Stimulated activated naive CD8-positive, alpha-beta T cell treated with anti-CD3 and anti-CD28 coated beads, Interleukin-15, amount 100 ng/mL, for 72 hours (primary cell): ENCODE measurements around the gene MBL2.

Experiments
- ATAC-seq: fragments of 150-1000 bp; cut with Tn5 transposase; 2 replicates; pipeline ENCODE4 v1.10.0; 2021; ENCODE audit warnings: mild to moderate bottlenecking, moderate library complexity
- DNase-seq, 2 donors: peaks; one replicate each; pipeline ENCODE4 v3.0.0; 2021 to 2022
- H3K27ac Mint-ChIP-seq, 2 donors: one replicate each; pipeline ENCODE4 v1.8.0; 2022; ENCODE audit warnings: mild to moderate bottlenecking in 2 of 2, mixed read lengths in 2 of 2, moderate library complexity in 2 of 2
- H3K27me3 Mint-ChIP-seq: one replicate; pipeline ENCODE4 v1.8.0; 2022; ENCODE audit warnings: mixed read lengths
- H3K4me1 Mint-ChIP-seq: one replicate; pipeline ENCODE4 v1.8.0; 2022; ENCODE audit warnings: mild to moderate bottlenecking, mixed read lengths
- H3K4me3 Mint-ChIP-seq, 2 donors: one replicate each; pipeline ENCODE4 v1.8.0; 2022; ENCODE audit warnings: mild to moderate bottlenecking in 2 of 2, mixed read lengths in 2 of 2, moderate library complexity in 1 of 2
- H3K9me3 Mint-ChIP-seq, 2 donors: one replicate each; pipeline ENCODE4 v1.8.0; 2022; ENCODE audit warnings: mixed read lengths in 2 of 2

Gene MBL2

DNA sequence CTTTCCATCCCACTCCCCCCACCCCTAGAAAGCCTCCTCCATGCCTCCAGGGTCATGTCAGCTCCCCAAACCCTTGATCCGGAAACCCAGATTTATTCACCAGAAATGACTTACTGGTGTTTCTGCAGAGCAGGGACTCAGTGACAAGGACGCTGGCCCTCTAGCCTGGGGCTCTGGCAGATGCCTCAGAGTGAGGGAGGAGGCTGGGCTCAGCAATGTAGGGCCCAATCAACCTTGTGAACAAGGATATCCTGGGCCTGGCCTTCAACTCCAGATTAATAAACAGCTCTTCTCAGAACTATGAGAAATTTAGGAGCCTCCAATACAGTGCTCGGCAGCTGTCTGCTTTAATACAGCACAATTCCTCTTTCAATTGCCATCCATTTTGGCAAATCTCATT is at the start of gene MBL2:
MBL2 (minus strand) TSS at position 162 of the 400 bp plus-strand sequence. CDS start 1,149 bp downstream, outside the sequence.
- no peak within 1 kb of the TSS for H3K27ac Mint-ChIP-seq
- ATAC-seq: no peak
- no peak within 1 kb of the TSS for H3K4me3 Mint-ChIP-seq
- H3K9me3 Mint-ChIP-seq: no peaks in the 10 kb centered on the region
- no peaks in the 10 kb centered on the region for H3K4me1 Mint-ChIP-seq
- DNase-seq: no peak
- no peaks in the 10 kb centered on the region for H3K27me3 Mint-ChIP-seq

DNA sequence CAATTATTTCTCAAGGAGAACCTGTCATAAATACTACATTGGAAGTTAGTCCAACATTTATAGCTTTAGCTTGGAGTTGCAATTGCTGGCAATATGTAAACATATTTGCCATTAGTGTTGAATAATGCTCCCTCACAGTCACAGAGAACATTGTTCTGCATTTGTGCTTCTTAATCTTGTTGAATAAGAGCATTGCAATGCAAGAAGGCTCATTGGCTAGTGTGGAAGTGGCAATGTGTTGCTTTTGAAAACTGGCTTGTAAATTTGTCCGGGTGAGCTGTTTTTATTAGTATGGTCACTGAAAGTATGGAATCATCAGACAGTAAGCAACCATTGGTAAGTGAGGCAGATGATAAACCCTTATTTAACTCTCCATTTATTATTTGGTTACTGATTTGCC is 47.7 kb upstream of the MBL2 start:
- no peaks in the 10 kb centered on the region for H3K27me3 Mint-ChIP-seq
- no peak for ATAC-seq
- H3K4me1 Mint-ChIP-seq: no peaks in the 10 kb centered on the region
- H3K27ac Mint-ChIP-seq: no peak overlapping the region
- no peak for DNase-seq
- no peak overlapping the region for H3K4me3 Mint-ChIP-seq
- H3K9me3 Mint-ChIP-seq: no peaks in the 10 kb centered on the region

DNA sequence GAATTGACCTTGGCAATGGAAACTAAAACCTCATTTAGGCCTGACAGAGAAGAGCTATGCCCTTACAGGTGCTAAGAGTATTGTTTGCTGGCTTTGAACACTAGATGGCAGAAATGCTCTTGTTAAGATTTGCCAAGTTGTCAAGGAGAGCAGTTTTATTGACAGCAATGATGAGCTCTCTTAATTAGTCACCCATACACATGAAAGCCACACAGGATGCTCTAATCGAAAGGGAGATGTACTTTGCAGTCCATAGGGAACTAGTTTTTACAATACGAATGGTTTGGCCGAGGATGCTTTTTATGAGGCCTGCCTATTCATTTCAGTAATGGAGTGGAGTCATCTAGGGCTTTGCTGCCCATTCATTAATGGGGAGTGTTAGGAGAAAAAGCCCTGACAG is 45.4 kb upstream of the MBL2 start:
- no peaks in the 10 kb centered on the region for H3K9me3 Mint-ChIP-seq
- no peaks in the 10 kb centered on the region for H3K27me3 Mint-ChIP-seq
- no peak overlapping the region for H3K27ac Mint-ChIP-seq
- H3K4me3 Mint-ChIP-seq: no peak overlapping the region
- peaks cover 9% of the 10 kb centered on the region for H3K4me1 Mint-ChIP-seq
- ATAC-seq (peak; percentile 76), DNase-seq (peak in 1 of 2 donors; percentile 6)

DNA sequence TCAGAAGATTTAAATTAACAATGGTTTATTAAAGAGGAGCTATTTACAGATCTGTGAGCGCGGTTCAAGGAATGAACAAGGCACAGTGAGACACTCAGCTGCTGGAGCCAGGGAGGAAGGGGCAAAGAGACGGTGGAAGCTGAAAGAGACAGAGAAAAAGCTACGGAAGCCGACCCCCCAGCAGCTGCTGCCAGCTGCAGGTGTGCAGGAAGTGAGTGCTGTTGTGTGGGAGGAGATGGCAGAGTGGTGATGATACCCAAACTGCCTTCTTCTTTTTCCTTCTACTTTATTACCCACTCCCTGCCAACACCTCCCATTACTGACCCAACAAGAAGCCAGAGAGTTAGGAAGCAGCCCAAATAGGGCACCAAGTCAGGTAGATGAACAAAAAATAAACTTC is 41.9 kb upstream of the MBL2 start:
- peaks cover 9% of the 10 kb centered on the region for H3K4me1 Mint-ChIP-seq
- H3K4me3 Mint-ChIP-seq: no peak overlapping the region
- no peaks in the 10 kb centered on the region for H3K27me3 Mint-ChIP-seq
- ATAC-seq: no peak
- H3K9me3 Mint-ChIP-seq: no peaks in the 10 kb centered on the region
- H3K27ac Mint-ChIP-seq: no peak overlapping the region
- DNase-seq: no peak

DNA sequence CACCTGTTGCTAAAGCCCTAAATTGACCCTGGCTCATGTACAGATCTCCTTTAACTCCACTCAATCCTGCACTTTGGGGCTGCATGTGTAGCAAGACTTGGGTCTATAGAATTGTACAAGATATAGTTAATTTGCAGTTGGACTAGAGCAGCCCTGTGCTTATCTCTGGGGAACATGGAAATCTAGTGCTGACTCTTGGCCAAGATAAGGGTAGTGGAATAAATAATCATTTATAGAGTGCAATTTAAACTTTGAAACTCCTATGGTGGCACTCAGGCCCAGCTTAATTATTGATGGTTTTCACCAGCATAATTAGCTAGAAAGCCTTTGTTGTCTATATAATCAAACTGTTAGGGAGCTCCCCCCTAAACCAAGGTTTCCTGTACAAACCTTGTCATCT is 39.2 kb upstream of the MBL2 start:
- ATAC-seq (no peak), DNase-seq (no peak)
- Mint-ChIP-seq H3K4me1 (peaks cover 9% of the 10 kb centered on the region), H3K27me3 (no peaks in the 10 kb centered on the region), H3K27ac (no peak overlapping the region), H3K9me3 (no peaks in the 10 kb centered on the region), H3K4me3 (no peak overlapping the region)

DNA sequence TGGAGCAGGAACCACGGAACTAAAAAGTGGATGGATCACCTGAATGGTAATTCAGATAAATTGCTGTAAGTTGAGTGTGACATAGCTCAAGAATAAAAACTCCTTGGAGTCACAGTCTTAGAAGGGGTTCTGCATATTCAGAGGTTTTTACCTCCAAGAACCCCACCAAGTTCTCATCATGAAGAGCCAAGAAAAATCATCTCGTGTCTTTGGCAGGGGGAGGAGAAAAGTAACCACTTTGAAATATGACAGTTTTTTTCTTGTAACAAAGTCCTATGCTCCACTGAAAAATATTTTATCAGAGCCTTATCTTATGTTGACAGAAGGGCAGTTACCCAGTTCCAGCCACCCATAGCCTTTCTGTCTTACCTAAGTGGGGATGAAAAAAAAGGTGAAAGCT is 38.2 kb upstream of the MBL2 start:
- Mint-ChIP-seq H3K4me1 (peaks cover 9% of the 10 kb centered on the region), H3K27me3 (no peaks in the 10 kb centered on the region), H3K4me3 (no peak overlapping the region), H3K27ac (no peak overlapping the region), H3K9me3 (no peaks in the 10 kb centered on the region)
- ATAC-seq (no peak), DNase-seq (no peak)

DNA sequence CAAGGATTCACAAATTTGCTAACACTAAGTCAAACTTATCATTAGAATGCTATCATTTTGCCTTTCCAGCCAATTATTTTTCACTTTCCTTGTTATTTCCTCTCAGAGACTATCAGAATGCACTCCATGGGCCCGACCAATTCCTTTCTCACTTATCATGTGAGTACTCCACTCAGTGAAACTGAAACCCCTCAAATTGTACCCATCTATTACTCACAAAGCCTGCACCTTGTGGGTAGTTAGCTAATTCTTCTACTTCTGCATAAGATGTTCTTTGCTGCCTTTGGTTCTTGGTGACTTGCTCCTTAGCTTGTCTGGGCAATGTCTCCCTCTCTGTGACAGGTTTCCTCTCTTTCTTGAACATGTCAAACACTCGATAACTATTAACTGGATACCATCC is 35.2 kb upstream of the MBL2 start:
- Mint-ChIP-seq H3K4me3 (no peak overlapping the region), H3K27ac (no peak overlapping the region)
- ATAC-seq: no peak

DNA sequence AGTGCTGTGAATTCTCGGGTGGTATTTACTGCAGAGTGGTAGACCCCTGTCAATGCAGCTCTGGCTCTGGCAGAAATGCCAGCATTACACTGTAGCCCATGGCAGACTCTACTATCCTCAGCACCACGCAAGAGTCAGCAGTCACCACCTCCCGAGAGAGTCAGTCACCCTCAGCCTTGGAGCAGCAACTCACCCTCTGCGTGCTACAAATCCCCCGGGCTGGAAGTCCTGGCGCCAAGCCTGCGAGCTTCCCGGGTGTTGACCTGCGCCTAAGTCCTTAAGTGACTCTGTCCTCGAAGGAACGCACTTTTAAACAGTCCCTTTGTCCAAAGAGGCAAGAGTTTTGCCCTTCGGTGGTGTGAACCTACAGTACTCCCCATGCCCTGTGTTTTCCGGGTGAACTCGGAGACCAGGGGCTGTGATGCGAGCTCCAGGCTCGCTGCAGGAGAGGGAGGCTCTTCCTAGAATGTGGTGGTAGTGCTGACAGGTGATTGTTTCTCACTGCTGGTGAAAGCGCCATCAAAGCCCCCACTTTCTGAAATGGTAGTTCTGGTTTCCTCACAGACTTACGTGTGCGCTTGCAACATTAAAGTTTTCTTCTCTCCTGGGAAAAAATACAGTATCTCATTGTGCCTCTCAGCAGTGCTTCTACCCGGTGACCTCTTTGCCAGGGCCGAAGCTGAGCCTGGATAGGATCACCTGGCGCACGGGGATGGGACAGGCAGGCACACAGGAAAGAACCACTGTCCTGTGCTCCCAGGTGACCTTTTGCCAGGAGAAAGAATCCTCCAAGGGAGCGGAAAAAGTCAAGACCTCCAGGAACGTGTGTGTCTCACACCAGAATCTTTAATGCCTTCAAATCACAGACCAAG is 33.1 kb upstream of the MBL2 start:
- no peaks in the 10 kb centered on the region for H3K4me1 Mint-ChIP-seq
- H3K27me3 Mint-ChIP-seq: no peaks in the 10 kb centered on the region
- no peak for DNase-seq
- ATAC-seq: no peak
- H3K27ac Mint-ChIP-seq: no peak overlapping the region
- peaks cover 3 to 7% of the 10 kb centered on the region in 2 donors for H3K9me3 Mint-ChIP-seq
- H3K4me3 Mint-ChIP-seq: no peak overlapping the region

More for the DNA sequence above, 35.2 kb upstream of the MBL2 start:
- Mint-ChIP-seq H3K9me3 (no peaks in the 10 kb centered on the region), H3K4me1 (no peaks in the 10 kb centered on the region), H3K27me3 (no peaks in the 10 kb centered on the region)
- no peak for DNase-seq

DNA sequence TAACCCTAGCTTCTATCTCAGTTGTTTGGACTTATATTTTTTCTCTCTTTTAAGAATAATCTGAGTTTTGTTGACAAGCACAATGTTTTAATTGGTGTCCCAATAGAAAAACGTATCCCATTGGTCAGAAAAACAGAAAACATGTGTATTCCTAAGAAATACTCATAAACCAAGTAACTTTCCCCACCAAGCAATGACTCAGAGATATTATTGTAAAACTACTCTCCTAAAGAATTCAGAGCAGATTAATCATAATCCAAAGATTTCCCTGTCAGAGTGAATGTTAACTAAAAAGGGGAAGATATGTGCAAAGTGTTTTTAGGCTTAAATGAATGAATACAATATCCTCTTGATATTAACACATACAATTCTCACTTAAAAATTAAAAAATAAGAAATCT is 29.4 kb upstream of the MBL2 start:
- no peak for DNase-seq
- no peaks in the 10 kb centered on the region for H3K4me1 Mint-ChIP-seq
- no peak overlapping the region for H3K27ac Mint-ChIP-seq
- ATAC-seq: no peak
- no peak overlapping the region for H3K4me3 Mint-ChIP-seq
- H3K9me3 Mint-ChIP-seq: peaks cover 11 to 29% of the 10 kb centered on the region in 2 donors
- no peaks in the 10 kb centered on the region for H3K27me3 Mint-ChIP-seq

DNA sequence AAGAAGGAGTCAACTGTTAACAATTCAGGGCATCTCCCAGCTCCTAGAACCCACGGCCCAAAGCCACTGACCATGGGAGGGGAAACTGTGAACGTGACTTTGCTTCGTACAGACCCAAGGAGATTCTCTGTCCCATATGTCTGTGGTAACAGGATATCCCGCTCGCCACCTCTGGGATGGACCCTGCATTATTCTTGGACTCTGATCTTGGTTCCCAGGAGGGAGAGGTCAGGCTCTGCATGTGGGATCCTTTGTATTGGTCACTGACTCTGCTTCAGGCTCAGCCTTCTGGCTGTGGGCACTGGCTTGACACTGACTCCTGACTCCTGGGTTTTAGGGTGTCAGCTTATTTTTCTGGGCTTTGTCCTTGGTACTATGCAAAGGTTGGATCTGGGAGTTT is 13.5 kb upstream of the MBL2 start:
- no peak for ATAC-seq
- H3K9me3 Mint-ChIP-seq: no peaks in the 10 kb centered on the region

DNA sequence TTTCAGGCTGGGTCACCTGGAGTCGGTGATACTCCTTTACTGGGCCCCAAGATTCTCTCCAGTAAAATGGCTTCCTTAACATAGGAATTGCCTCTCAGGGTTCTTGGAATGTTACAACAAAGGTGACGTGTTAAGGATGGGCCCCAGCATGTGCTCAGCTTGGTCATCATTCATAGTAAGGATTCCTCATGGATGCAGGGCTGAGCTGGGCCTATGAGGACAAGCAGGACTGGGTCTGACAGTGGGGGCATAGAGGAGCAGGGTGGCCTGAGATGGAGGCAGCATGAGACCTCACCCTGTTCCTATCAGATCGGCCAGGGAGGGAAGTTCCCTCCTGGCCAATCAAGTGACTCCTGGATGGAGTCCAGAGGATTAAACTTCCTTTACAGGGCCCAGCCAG is 12.8 kb upstream of the MBL2 start:
- H3K9me3 Mint-ChIP-seq: no peaks in the 10 kb centered on the region
- H3K27ac Mint-ChIP-seq: no peak overlapping the region
- H3K4me1 Mint-ChIP-seq: no peaks in the 10 kb centered on the region
- no peak for DNase-seq
- peak; percentile 13 for ATAC-seq
- H3K27me3 Mint-ChIP-seq: peaks cover under 1% of the 10 kb centered on the region
- no peak overlapping the region for H3K4me3 Mint-ChIP-seq

More for the DNA sequence above, 13.5 kb upstream of the MBL2 start:
- H3K27me3 Mint-ChIP-seq: no peaks in the 10 kb centered on the region
- H3K4me1 Mint-ChIP-seq: no peaks in the 10 kb centered on the region
- DNase-seq: no peak
- H3K4me3 Mint-ChIP-seq: no peak overlapping the region
- H3K27ac Mint-ChIP-seq: no peak overlapping the region

DNA sequence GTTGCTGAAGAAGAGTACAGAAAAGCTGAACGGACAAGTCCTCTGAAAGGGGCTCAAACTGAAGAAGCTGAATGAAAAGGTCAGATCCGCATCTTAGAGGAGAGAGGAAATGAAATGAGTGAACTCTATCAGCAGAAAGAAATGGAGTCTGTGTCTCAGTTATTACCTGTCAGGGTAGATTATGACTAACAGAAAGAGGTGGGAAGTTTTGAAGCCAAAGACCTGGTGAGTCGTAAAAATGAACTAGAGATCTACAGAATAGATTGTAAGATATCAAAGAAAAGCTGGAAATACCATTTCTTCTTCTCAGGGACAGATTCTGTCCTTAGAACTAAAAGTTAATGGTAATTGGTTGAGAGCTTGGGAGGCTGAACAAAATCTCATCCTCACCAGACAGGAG is 11.1 kb upstream of the MBL2 start:
- no peaks in the 10 kb centered on the region for H3K9me3 Mint-ChIP-seq
- no peak overlapping the region for H3K4me3 Mint-ChIP-seq
- ATAC-seq (no peak), DNase-seq (no peak)
- H3K4me1 Mint-ChIP-seq: no peaks in the 10 kb centered on the region
- H3K27me3 Mint-ChIP-seq: peaks cover 15% of the 10 kb centered on the region
- H3K27ac Mint-ChIP-seq: no peak overlapping the region

DNA sequence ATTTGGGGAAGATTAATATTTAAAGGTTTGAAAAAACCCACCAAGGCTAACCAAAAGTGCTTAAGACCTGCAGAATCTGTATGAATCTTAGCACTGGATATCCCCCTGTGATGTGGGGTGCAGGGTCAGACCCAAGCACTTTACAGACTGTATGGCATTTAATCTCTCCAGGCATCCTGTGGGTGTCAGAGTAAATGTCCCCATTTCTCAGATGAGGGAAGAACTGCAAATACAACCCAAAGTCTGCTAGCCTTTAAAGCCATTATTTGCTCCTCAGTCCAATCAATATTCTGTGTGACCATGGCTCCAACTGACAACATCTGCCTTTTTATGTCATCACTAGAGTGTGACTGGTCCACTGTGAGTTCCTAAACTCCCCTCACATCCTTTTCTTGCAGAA is 10.0 kb upstream of the MBL2 start:
- DNase-seq: no peak
- H3K27ac Mint-ChIP-seq: no peak overlapping the region
- no peaks in the 10 kb centered on the region for H3K9me3 Mint-ChIP-seq
- no peak for ATAC-seq
- H3K27me3 Mint-ChIP-seq: peaks cover 15% of the 10 kb centered on the region
- no peaks in the 10 kb centered on the region for H3K4me1 Mint-ChIP-seq
- H3K4me3 Mint-ChIP-seq: no peak overlapping the region

DNA sequence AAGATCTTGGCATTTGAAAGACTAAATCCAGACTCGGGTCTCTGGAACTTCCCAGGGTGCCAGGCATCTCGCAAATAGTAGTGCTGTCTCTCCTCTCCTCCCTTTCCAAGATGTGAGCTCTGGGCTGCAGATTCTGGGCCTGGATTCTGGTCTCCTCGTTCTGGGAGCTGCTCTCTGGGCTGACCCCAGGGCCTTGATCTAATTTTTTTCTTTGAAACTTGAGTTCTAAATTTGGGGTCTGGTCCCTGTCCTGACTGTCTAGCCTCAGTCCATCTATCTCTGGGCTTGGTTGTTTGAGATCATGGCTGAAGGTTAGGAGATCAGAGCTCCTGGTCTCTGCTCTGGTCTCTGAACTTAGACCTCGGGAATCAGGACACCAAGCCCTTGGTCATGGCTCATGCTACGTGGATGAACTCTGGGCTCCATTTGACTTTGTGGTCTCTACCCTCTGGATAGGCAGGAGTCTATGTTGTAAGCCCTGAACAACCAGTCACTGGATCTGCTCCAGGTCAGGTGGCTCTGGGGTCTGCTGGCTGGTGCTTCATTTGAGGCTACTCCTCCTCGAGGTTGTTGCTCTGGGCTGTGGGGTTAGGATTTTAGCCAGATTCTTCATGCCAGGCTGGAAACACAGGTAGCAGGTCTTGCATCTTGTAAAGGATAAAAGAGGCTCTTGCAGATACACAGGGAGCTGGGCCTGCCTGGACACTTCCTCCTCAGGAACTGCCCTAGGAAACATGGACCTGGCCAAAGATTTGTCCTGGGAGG is 8.0 kb upstream of the MBL2 start:
- no peaks in the 10 kb centered on the region for H3K4me1 Mint-ChIP-seq
- ATAC-seq (no peak), DNase-seq (no peak)
- no peak overlapping the region for H3K27ac Mint-ChIP-seq
- H3K4me3 Mint-ChIP-seq: no peak overlapping the region
- peaks cover 15% of the 10 kb centered on the region for H3K27me3 Mint-ChIP-seq
- no peaks in the 10 kb centered on the region for H3K9me3 Mint-ChIP-seq

DNA sequence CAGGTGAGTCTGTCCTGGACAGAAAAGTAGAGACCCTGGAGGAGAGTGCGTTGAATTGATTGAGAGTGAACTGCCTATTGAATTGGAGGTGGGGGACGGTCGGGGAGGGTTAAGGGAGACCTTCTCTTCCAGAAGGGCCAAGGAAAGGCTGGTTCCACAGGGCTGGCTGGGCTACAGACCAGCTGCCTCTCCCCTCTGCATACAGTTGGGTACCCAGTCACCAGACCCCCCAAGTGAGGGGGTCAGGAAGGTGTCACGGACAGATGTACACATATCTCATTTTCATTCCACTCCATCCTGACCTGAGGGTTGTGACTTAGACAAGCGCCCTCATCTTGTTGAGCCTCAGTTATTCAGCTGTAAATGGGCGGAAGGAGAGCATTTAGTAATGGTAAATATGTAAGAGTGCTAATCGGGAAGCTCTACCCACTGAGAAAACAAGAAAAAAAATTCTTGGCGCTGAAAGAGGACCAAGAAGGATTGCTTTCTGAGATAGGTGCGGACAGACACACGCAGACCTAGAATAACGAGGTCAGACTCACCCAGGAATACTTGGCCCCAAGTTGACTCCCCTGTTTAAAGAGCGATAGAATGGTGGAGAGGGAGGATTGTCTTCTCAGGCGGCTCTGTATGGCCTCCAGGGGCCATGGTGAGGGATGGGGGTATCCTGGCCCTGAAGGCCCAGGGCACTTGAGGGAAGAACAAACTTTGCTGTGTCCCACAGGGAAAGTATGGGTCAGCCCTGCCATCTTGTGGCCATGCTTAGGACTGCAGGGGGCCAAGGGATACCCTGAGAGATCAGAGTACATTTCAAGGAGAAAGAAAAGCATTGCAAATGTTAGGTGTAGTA is 7.2 kb upstream of the MBL2 start:
- ATAC-seq (peak; percentile 48), DNase-seq (peak; percentile 46 to 58)
- Mint-ChIP-seq H3K27me3 (peaks cover 15% of the 10 kb centered on the region), H3K4me3 (no peak overlapping the region), H3K27ac (no peak overlapping the region), H3K9me3 (no peaks in the 10 kb centered on the region), H3K4me1 (no peaks in the 10 kb centered on the region)
